ENCODE data around the gene CYTH1. TPM values are rescaled to one million over a fixed set of nuclear protein-coding genes. Genes with fewer than 3 reads are reported as not detected.

The CYTH1 gene
- total RNA-seq, 1 donor: 21.4 TPM

DNA sequence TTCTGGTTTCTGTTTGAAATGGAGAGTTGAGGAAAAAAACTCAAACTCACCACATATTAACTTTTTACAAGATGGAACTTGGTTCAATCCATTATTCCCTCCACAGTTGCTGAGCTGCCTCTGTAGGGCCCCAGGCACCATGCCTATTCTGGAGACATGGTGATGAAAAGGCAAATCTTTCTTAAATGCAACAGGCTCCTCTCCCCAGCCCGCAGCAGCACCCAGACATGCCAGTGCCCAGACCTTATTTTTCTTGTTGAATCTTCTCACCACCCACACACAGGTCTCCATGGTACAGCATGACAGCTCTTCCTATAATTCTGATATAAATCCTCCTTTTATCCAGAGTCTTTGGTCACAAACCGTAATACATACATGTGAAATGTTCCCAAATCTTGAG lies 7.6 kb downstream of the CYTH1 start:
- H3K36me3 ChIP-seq (ENCODE audit: insufficient read depth, low read length): no peaks in the 10 kb centered on the region
- TF ChIP-seq, protein P1, sequence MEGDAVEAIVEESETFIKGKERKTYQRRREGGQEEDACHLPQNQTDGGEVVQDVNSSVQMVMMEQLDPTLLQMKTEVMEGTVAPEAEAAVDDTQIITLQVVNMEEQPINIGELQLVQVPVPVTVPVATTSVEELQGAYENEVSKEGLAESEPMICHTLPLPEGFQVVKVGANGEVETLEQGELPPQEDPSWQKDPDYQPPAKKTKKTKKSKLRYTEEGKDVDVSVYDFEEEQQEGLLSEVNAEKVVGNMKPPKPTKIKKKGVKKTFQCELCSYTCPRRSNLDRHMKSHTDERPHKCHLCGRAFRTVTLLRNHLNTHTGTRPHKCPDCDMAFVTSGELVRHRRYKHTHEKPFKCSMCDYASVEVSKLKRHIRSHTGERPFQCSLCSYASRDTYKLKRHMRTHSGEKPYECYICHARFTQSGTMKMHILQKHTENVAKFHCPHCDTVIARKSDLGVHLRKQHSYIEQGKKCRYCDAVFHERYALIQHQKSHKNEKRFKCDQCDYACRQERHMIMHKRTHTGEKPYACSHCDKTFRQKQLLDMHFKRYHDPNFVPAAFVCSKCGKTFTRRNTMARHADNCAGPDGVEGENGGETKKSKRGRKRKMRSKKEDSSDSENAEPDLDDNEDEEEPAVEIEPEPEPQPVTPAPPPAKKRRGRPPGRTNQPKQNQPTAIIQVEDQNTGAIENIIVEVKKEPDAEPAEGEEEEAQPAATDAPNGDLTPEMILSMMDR (IDR thresholded peaks at IDR 0.05; ENCODE audit: extremely low read depth, low read depth, low read length): no peak
- peak overlapping the region; percentile 61 for H2AFZ ChIP-seq (ENCODE audit: low read length)
- DNase-seq (ENCODE audit: insufficient read length, low spot score, missing footprints): no peak
- no peaks in the 10 kb centered on the region for H3K27me3 ChIP-seq (ENCODE audit: insufficient read depth, low read length)
- H3K27ac ChIP-seq (ENCODE audit: low read depth, low read length): no peak overlapping the region
- peak overlapping the region; percentile 71 for H3K4me2 ChIP-seq (ENCODE audit: insufficient read depth, low read length)
- no peaks in the 10 kb centered on the region for H3K9me3 ChIP-seq (ENCODE audit: low read depth, low read length)
- H3K4me3 ChIP-seq (ENCODE audit: insufficient read depth, low read length): peak overlapping the region; percentile 59
- H3K79me2 ChIP-seq (ENCODE audit: insufficient read depth, low read length): peaks cover 46% of the 10 kb centered on the region
- H4K20me1 ChIP-seq (ENCODE audit: insufficient read depth, low read length): no peaks in the 10 kb centered on the region
- H3K4me1 ChIP-seq (ENCODE audit: insufficient read depth, low read length): peaks cover 6% of the 10 kb centered on the region

DNA sequence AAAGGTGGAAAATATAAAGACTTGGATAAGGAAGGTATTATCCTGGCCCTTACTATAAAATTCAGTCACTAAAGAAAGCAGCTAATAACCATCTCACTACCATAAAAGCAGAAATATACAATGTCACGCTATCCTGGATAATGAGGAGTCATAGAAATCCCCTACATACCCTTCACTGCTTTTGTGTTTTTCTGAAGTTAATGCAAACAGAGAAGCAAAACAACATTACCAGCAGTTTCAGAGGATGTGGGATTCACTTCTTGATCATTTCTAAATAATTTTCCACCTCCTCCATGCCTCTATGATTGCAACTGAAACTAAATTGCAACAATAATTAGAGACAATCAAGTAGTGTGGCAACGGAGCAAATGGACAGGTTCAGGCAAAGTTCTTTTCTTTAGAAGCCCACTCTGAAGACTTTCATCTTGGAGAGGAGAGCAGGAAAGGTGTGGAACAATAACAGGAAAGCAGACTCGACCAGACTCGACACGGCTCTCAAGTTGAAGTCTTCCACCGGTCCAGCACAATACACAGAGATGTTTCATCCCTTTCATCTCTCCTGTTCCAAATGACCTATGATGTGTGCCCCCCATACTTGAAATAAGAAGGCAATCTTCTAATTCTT lies 10.2 kb downstream of the CYTH1 start:
- H3K9me3 ChIP-seq (ENCODE audit: low read depth, low read length): no peaks in the 10 kb centered on the region
- H3K4me2 ChIP-seq (ENCODE audit: insufficient read depth, low read length): no peak overlapping the region
- peaks cover 6% of the 10 kb centered on the region for H3K4me1 ChIP-seq (ENCODE audit: insufficient read depth, low read length)
- H3K79me2 ChIP-seq (ENCODE audit: insufficient read depth, low read length): peaks cover 48% of the 10 kb centered on the region
- TF ChIP-seq, protein P1 (IDR thresholded peaks at IDR 0.05; ENCODE audit: extremely low read depth, low read depth, low read length): no peak
- H2AFZ ChIP-seq (ENCODE audit: low read length): no peak overlapping the region
- peaks cover 4% of the 10 kb centered on the region for H4K20me1 ChIP-seq (ENCODE audit: insufficient read depth, low read length)
- no peaks in the 10 kb centered on the region for H3K36me3 ChIP-seq (ENCODE audit: insufficient read depth, low read length)
- no peak overlapping the region for H3K4me3 ChIP-seq (ENCODE audit: insufficient read depth, low read length)
- DNase-seq (ENCODE audit: insufficient read length, low spot score, missing footprints): no peak
- no peaks in the 10 kb centered on the region for H3K27me3 ChIP-seq (ENCODE audit: insufficient read depth, low read length)
- H3K27ac ChIP-seq (ENCODE audit: low read depth, low read length): no peak overlapping the region

DNA sequence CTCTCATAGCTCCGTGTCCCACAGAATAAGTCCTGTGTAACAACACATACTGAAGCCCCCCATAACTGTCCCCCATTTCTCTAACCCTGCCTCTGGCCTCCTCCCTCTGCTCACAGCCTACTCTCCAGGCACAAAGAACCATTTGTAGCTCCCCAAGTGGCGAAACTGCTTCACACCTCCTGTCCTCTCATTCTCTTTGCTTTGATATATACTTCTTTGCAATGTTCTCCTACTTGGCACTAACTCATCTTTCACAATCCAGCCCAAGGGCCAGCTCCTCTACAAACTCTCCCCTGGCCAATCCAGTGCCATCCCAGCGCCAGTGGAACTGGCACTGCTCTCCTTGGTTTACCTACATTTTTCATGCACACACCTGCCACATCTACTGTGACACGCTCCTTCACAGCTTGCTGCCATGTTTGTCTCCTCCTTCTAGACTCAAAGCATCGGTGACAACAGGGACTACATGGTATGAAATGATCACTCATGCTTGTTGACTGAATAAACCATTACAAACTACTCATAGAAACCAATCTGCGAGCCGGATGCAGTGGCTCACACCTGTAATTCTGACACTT lies 12.8 kb downstream of the CYTH1 start:
- H2AFZ ChIP-seq (ENCODE audit: low read length): no peak overlapping the region
- TF ChIP-seq, protein P1 (IDR thresholded peaks at IDR 0.05; ENCODE audit: extremely low read depth, low read depth, low read length): no peak
- no peaks in the 10 kb centered on the region for H3K36me3 ChIP-seq (ENCODE audit: insufficient read depth, low read length)
- H3K27me3 ChIP-seq (ENCODE audit: insufficient read depth, low read length): no peaks in the 10 kb centered on the region
- no peak for DNase-seq (ENCODE audit: insufficient read length, low spot score, missing footprints)
- no peak overlapping the region for H3K27ac ChIP-seq (ENCODE audit: low read depth, low read length)
- peaks cover 54% of the 10 kb centered on the region for H3K79me2 ChIP-seq (ENCODE audit: insufficient read depth, low read length)
- H4K20me1 ChIP-seq (ENCODE audit: insufficient read depth, low read length): peaks cover 25% of the 10 kb centered on the region
- no peaks in the 10 kb centered on the region for H3K9me3 ChIP-seq (ENCODE audit: low read depth, low read length)
- no peak overlapping the region for H3K4me2 ChIP-seq (ENCODE audit: insufficient read depth, low read length)
- no peaks in the 10 kb centered on the region for H3K4me1 ChIP-seq (ENCODE audit: insufficient read depth, low read length)
- H3K4me3 ChIP-seq (ENCODE audit: insufficient read depth, low read length): no peak overlapping the region

DNA sequence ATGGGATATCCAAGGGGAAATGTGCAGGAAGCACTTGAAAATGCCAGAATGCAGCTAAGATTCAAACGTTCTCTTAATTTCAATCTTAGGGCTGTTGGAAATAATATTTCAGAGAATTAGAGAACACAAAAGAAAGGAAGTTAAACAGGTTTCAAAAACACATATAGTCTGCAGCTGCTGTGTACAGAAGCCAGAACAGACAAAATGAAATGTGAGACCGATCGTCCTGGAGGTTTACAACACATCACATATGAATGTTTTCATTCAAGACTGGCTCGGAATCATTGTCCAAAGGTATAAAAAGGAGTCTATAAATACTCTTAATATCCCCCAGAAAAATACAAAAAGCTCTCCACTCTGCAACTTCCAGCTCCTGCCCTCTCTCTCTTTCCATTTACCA lies 14.3 kb downstream of the CYTH1 start:
- peaks cover 29% of the 10 kb centered on the region for H4K20me1 ChIP-seq (ENCODE audit: insufficient read depth, low read length)
- no peak overlapping the region for H3K4me3 ChIP-seq (ENCODE audit: insufficient read depth, low read length)
- TF ChIP-seq, protein P1 (IDR thresholded peaks at IDR 0.05; ENCODE audit: extremely low read depth, low read depth, low read length): no peak
- H3K36me3 ChIP-seq (ENCODE audit: insufficient read depth, low read length): no peaks in the 10 kb centered on the region
- peaks cover 52% of the 10 kb centered on the region for H3K79me2 ChIP-seq (ENCODE audit: insufficient read depth, low read length)
- H3K27ac ChIP-seq (ENCODE audit: low read depth, low read length): no peak overlapping the region
- no peaks in the 10 kb centered on the region for H3K4me1 ChIP-seq (ENCODE audit: insufficient read depth, low read length)
- DNase-seq (ENCODE audit: insufficient read length, low spot score, missing footprints): no peak
- H2AFZ ChIP-seq (ENCODE audit: low read length): no peak overlapping the region
- H3K27me3 ChIP-seq (ENCODE audit: insufficient read depth, low read length): no peaks in the 10 kb centered on the region
- no peaks in the 10 kb centered on the region for H3K9me3 ChIP-seq (ENCODE audit: low read depth, low read length)
- H3K4me2 ChIP-seq (ENCODE audit: insufficient read depth, low read length): no peak overlapping the region
